Transverse colon (tissue), 4 donors: ENCODE results near the gene GABRB3.

Experiments used
- EP300 ChIP-seq: sonication (generic); formaldehyde crosslinking; IDR thresholded peaks from one replicate; pipeline ENCODE4 v1.6.1; 2017; ENCODE audit warnings: antibody characterized with exemption, low read depth
- POLR2A ChIP-seq: fragments of 450-650 bp; IDR thresholded peaks from one replicate; pipeline ENCODE4 v1.6.1; 2016; ENCODE audit warnings: antibody characterized with exemption, mild to moderate bottlenecking, moderate library complexity
- POLR2AphosphoS5 ChIP-seq, 3 donors: sonication (generic); formaldehyde crosslinking; IDR thresholded peaks; one replicate each; pipeline ENCODE4 v1.6.1; 2016; ENCODE audit warnings: antibody characterized with exemption in 3 of 3
- TF ChIP-seq, protein P1 (sequence below), 5 experiments: fragments of 200-600 bp in 3 of 5; fragments of 450-650 bp in 2 of 5; sonication (generic) in 3 of 5; IDR thresholded peaks; 1 replicate in 2 of 5; 2 replicates in 3 of 5; pipeline ENCODE4 v1.5.1; 2016 to 2017; ENCODE audit warnings: antibody characterized with exemption in 5 of 5, inconsistent platforms in 3 of 5, mild to moderate bottlenecking in 2 of 5, moderate library complexity in 1 of 5

DNA sequence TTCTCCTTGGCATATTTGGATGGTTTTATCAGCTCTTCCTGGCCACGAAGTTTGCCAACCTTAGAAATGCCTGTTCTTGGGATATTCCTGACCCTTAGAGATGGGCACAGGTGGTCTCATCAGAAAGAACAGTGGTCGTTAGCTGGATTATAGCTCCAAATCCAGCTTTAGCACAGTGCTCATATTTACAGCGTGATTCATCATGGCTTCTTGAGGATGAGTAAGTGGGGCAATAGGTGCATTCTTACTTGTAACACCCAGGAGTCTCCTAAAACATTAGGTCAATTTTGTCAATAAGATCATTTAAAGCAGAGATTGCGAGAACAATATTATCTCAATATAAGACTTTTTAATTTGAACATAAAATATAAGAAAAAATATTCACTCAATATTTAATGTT is 191.9 kb downstream of the GABRB3 start:
- TF ChIP-seq, protein P1, sequence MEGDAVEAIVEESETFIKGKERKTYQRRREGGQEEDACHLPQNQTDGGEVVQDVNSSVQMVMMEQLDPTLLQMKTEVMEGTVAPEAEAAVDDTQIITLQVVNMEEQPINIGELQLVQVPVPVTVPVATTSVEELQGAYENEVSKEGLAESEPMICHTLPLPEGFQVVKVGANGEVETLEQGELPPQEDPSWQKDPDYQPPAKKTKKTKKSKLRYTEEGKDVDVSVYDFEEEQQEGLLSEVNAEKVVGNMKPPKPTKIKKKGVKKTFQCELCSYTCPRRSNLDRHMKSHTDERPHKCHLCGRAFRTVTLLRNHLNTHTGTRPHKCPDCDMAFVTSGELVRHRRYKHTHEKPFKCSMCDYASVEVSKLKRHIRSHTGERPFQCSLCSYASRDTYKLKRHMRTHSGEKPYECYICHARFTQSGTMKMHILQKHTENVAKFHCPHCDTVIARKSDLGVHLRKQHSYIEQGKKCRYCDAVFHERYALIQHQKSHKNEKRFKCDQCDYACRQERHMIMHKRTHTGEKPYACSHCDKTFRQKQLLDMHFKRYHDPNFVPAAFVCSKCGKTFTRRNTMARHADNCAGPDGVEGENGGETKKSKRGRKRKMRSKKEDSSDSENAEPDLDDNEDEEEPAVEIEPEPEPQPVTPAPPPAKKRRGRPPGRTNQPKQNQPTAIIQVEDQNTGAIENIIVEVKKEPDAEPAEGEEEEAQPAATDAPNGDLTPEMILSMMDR (IDR thresholded peaks at IDR 0.05) = no peak
- TF ChIP-seq EP300 (no peak), POLR2A (no peak), POLR2AphosphoS5 (IDR thresholded peaks at IDR 0.05) (no peak)
